K562 (cell line): ENCODE data around the gene SHLD2. TPM values are rescaled to one million over a fixed set of nuclear protein-coding genes. Genes with fewer than 3 reads are reported as not detected.
A peak's percentile ranks its signal among the peaks of the same experiment; 100 is the strongest.

Experiments used
- CTBP1 ChIP-seq: fragments of 450-650 bp; IDR thresholded peaks from 2 replicates; pipeline ENCODE4 v1.6.1; 2016; ENCODE audit warnings: borderline replicate concordance
- ELF2 ChIP-seq: fragments of 250-450 bp; sonication (Bioruptor Pico); IDR thresholded peaks from 2 replicates; pipeline ENCODE4 v1.5.0; 2021; ENCODE audit warnings: mild to moderate bottlenecking
- EP400 ChIP-seq: fragments of 450-650 bp; IDR thresholded peaks from 2 replicates; pipeline ENCODE4 v1.6.1; 2017; ENCODE audit warnings: antibody characterized with exemption, mild to moderate bottlenecking, moderate library complexity
- ETV5 ChIP-seq: sonication (generic); formaldehyde crosslinking; IDR thresholded peaks from 2 replicates; pipeline ENCODE4 v1.4.0; 2020; ENCODE audit warnings: low read depth, mild to moderate bottlenecking, missing genetic modification reagents
- FOXJ2 ChIP-seq: fragments of 200-800 bp; sonication (Bioruptor generic); IDR thresholded peaks from 2 replicates; pipeline ENCODE4 v1.6.1; 2016; ENCODE audit warnings: missing genetic modification characterization, missing compliant biosample characterization
- GABPB1 ChIP-seq: sonication (generic); formaldehyde crosslinking; IDR thresholded peaks from 2 replicates; pipeline ENCODE4 v1.8.0; 2022; ENCODE audit warnings: mild to moderate bottlenecking, missing genetic modification reagents
- HNRNPK ChIP-seq: fragments of 200-400 bp; formaldehyde crosslinking; IDR thresholded peaks from one replicate; pipeline ENCODE4 v1.6.1; 2018; ENCODE audit warnings: mild to moderate bottlenecking, low read depth, low read length; ENCODE audit not compliant: poor library complexity, severe bottlenecking
- L3MBTL2 ChIP-seq: fragments of 450-650 bp; IDR thresholded peaks from 2 replicates; pipeline ENCODE4 v1.6.1; 2016; ENCODE audit warnings: mild to moderate bottlenecking, moderate library complexity
- MTA2 ChIP-seq: fragments of 450-650 bp; IDR thresholded peaks from 2 replicates; pipeline ENCODE4 v1.6.1; 2016; ENCODE audit warnings: low read depth
- NKRF ChIP-seq: fragments of 450-650 bp; IDR thresholded peaks from 2 replicates; pipeline ENCODE4 v1.6.1; 2016; ENCODE audit warnings: borderline replicate concordance
- PML ChIP-seq: IDR thresholded peaks from 2 replicates; pipeline ENCODE4 v1.6.1; 2012; ENCODE audit warnings: low read length, inconsistent platforms
- POLR2G ChIP-seq: fragments of 200-400 bp; formaldehyde crosslinking; IDR thresholded peaks from 2 replicates; pipeline ENCODE4 v1.6.1; 2017; ENCODE audit warnings: low read depth, mild to moderate bottlenecking, antibody characterized with exemption, low read length, moderate library complexity
- POLR3A ChIP-seq: IDR thresholded peaks from 2 replicates; pipeline ENCODE4 v1.6.1; 2011; ENCODE audit warnings: borderline replicate concordance, mild to moderate bottlenecking, moderate library complexity; ENCODE audit not compliant: insufficient read length, insufficient read depth; ENCODE audit errors: extremely low read depth
- RB1 ChIP-seq: fragments of 450-650 bp; IDR thresholded peaks from 2 replicates; pipeline ENCODE4 v1.6.1; 2017; ENCODE audit warnings: low read depth, mild to moderate bottlenecking
- RBM22 ChIP-seq: fragments of 200-400 bp; formaldehyde crosslinking; IDR thresholded peaks from 2 replicates; pipeline ENCODE4 v1.6.1; 2018; ENCODE audit warnings: low read length, low read depth; ENCODE audit not compliant: poor library complexity, severe bottlenecking
- TBP ChIP-seq: optimal IDR thresholded peaks from 2 replicates; pipeline ENCODE3; 2011; ENCODE audit warnings: low read depth, low read length, improper control_type of control experiment
- YBX1 ChIP-seq: fragments of 450-650 bp; IDR thresholded peaks from 2 replicates; pipeline ENCODE4 v1.7.1; 2016; ENCODE audit warnings: mild to moderate bottlenecking
- ZBTB33 ChIP-seq: sonication (generic); formaldehyde crosslinking; IDR thresholded peaks from 2 replicates; pipeline ENCODE4 v1.8.1; 2023; ENCODE audit warnings: mild to moderate bottlenecking, missing genetic modification reagents
- ZNF316 ChIP-seq: fragments of 450-650 bp; IDR thresholded peaks from 2 replicates; pipeline ENCODE4 v1.6.1; 2016
- ZNF766 ChIP-seq: fragments of 200-800 bp; sonication (Bioruptor generic); conservative IDR thresholded peaks from 2 replicates; pipeline ENCODE4 v1.6.1; 2016; ENCODE audit warnings: missing genetic modification characterization, missing compliant biosample characterization
- polyA plus RNA-seq, 8 experiments: library from polyadenylated mRNA; depleted of rRNA in 4 of 8; stranded (reverse) in 5 of 8; unstranded in 3 of 8; fragments of >200 nt; fragmentation: Nextera tagmentation in 2 of 8; fragmentation: Illumina TruSeq in 1 of 8; extraction: Ambion mirVana in 2 of 8; extraction: Trizol in 1 of 8; gene quantifications; 2 replicates each; pipeline versions ENCODE4 v1.2.1 to v1.2.3, GENCODE V29; 2011 to 2014; ENCODE audit warnings: inconsistent platforms in 1 of 8, missing spikeins in 1 of 8
- total RNA-seq, 7 experiments: library from RNA; depleted of rRNA in 6 of 7; stranded (reverse); fragments of >200 nt in 6 of 7; fragmentation: Illumina TruSeq in 2 of 7; extraction: Trizol in 2 of 7; gene quantifications; 2 replicates each; pipeline versions ENCODE4 v1.2.1 to v1.2.3, GENCODE V29; 2011 to 2021; ENCODE audit warnings: low replicate concordance in 1 of 7
- TF ChIP-seq, protein P1 (sequence below): sonication (generic); formaldehyde crosslinking; IDR thresholded peaks from 2 replicates; pipeline ENCODE4 v1.8.0; 2022; ENCODE audit warnings: mild to moderate bottlenecking, low read depth, missing genetic modification reagents

SHLD2 gene
- total and polyA plus RNA-seq, 9 of the 15 experiments (the other 6 are each of a cell fraction or from before 2014, with no cell fraction given): 21.6 to 51.2 (median 39.4) TPM

DNA sequence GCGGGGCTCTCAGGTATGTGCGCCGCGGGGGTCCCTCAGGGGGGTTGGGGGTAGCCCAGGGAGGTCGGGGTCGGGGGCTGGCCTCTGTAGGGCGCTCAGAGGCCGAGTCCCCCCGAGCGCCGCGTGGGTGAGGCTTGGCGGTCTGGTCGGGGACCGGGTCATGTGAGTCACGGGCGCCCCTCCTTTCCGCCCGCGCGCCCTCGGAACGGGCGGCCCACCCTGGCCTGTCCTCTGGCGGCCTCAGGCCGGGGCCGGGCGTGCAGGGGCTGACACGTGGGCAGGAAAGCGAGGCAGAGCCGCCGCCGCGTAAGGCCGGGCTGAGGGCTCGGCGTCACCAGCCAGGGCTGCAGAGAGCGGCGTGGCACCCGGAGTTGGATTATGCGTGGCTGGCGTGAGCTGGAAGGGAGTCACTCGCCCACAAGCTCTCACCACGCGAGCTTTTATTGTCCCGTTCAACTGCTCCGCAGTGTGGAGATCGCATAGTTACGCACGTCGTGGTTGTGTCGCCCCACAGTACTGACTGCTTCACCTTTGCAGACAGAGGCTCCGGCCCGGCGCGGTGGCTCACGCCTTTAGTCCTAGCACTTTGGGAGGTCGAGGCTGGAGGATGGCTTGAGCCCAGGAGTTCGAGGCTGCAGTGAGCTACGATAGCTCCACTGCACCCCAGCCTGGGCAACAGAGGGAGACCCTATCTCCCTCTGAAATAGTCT, 385 bp downstream of the SHLD2 start (continued):
- TF ChIP-seq ZBTB33 (CRISPR knock-in tag) (peak; percentile 16; the same call in 1 of the 2 replicates), RBM22 (peak; percentile 61), GABPB1 (CRISPR knock-in tag) (peak; percentile 41; the same call in 1 of the 2 replicates), POLR3A (peak; percentile 45), RB1 (0 out of 2 replicates have a peak, but pooled peaks have one; percentile 54), L3MBTL2 (peak; percentile 76), PML (0 out of 2 replicates have a peak, but pooled peaks have one; percentile 25), CTBP1 (peak; percentile 54; the same call in 1 of the 2 replicates), ELF2 (no peak), FOXJ2 (tag) (no peak), EP400 (peak; percentile 82; the same call in 1 of the 2 replicates), HNRNPK (peak; percentile 43), NKRF (peak; percentile 66; the same call in 1 of the 2 replicates), YBX1 (no peak), MTA2 (no peak), POLR2G (peak; percentile 81), ZNF316 (peak; percentile 31; the same call in 1 of the 2 replicates), ZNF766 (CRISPR knock-in tag) (no peak), TBP (peak; percentile 67), ETV5 (CRISPR knock-in tag) (peak; percentile 31; the same call in 1 of the 2 replicates)
- TF ChIP-seq, protein P1, sequence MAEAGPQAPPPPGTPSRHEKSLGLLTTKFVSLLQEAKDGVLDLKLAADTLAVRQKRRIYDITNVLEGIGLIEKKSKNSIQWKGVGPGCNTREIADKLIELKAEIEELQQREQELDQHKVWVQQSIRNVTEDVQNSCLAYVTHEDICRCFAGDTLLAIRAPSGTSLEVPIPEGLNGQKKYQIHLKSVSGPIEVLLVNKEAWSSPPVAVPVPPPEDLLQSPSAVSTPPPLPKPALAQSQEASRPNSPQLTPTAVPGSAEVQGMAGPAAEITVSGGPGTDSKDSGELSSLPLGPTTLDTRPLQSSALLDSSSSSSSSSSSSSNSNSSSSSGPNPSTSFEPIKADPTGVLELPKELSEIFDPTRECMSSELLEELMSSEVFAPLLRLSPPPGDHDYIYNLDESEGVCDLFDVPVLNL (CRISPR knock-in tag): 0 out of 2 replicates have a peak, but pooled peaks have one; percentile 39
